GM18519 (cell line): ENCODE results near the gene PRPF8.
"Not testable (repeated sequence)": the region's sequence is repeated elsewhere in the genome, so short reads cannot be mapped to it uniquely, and the experiment has no call there.

ENCODE experiments used
- ATAC-seq: cut with Tn5 transposase; IDR thresholded peaks from one replicate; pipeline ENCODE4 v1.9.1; 2021; ENCODE audit warnings: mild to moderate bottlenecking, moderate library complexity; ENCODE audit not compliant: unreplicated experiment, low FRiP score

PRPF8 gene

DNA sequence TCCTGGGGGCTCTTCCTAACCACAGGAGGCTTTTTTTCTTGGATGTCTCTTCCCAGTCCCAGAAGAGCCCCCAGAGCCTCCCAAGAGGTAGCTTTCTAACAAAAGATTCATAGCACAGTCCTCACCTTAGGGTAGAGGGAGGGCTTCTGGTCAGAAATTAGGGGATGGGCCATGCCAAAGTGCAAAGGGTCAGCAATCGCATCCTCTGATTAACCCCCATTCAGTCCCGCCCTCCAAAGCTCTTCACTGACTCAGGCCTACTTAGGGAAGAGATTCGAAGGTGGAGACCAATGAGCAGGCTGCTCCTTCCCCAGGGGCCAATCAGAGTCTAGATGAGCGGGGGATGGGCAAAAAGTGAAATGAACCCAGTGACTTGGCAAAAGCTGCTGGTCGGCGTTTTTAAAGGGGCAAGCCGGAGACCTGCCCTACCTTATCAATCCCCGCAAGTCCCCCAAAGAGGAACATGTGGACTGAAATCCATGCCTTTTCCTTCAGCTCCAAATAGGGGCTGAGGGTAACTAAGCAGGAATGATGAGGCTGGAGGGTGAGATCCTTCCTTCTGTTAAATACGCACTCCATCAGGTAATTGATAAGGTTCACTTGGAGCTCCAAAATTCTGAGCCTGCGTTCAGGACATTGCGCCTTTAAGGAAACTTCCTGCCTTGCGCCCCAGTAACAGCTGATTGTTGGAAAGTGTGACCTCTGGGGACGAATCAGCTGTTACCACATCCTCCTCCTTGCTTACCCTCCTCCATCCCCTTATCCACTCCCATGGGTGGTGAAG is 32.4 kb upstream of the PRPF8 start:
- no peak for ATAC-seq

DNA sequence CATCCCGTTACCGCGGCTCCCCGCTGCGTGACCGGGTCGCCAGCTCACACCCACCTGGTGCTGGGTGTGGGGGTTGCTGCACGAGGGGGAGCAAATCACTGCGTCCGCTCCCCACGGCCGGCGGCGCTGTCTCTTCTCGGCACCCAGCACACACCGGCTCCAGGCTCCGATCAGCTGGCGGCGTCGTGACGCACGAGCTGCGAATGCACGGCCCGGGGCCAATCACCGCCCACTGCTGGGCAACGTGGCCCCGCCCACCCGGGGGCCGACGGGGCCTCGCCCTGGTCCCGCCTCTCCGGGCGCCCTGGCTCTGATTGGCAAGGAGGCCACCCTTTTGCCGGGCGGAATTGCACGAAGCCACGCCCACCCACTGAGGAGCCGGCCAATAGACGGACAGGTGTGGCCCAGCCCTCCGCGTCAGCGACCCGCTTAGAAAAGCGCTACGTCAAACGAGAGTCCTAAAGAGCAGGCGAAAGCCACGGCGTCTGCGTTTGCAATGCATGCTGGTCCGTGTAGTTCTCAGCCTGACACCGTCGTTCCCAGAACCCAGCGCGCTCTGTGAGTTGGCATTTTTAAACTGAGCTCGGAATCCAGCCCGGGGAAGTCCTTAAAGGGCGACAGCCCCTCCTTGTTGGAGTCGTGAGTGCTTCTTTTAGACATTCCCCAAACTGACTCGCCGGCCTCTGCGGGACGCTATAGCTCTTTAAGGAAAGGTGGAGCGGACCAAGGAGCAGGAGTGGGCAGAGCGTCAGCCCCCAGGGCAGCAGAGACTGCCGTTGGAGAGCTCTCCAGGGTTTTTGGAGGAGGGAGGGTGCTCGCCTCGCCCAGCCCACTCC is 31.6 kb upstream of the PRPF8 start:
- peak; percentile 74 for ATAC-seq

DNA sequence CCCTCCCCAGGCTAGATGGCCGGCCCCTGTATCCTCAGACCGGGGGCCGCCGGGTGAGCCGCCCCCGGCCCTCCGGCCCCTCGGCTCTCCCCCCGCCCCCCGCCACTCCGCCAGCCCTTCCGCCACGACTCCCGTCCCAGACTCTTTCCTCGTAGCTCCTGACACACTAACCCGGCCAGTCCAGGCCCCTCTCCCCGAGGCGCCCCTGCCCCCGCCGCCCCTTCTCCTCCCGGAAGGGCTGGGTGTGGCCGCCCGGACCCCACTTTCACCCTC is 31.1 kb upstream of the PRPF8 start:
- no peak for ATAC-seq

DNA sequence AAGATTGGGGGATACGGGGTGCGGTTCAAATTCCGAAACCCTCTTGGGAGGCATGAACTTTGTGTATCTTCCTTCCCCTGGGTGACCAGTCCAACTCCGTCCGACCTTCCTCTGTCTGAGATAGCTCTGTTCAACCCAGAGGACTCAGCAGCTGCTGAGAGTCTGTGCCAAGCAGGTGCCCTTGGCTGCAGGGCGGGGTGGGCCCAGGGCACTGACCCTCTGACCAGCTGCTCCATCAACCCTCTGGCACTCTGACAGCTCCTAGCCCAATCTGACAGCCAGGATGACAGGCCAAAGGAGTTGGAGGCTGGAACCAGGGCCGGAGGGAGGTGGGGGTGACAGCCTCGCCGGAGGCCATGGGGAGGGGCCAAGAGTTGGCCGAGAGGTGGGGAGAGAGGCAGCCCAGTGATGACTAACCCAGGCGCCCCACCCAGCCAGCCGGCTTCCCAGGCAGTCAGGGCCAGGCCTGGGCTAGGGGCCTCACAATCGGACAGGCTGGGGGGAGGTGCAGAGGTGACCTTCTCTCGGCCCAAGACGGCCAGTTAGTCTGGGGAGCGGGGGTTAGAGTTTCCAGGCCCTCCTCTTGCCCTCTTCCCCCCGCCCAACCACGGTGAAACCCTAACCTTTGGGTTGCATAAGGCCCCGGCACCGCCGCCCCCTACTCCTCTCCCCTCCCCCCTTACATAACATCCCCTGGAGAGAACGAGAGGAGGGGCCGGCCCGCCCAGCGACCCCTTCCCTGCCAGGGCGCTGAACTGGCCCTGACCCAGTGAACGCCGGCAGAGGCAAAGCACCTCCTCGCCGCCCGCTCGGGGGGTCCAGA is 30.5 kb upstream of the PRPF8 start:
- ATAC-seq = no peak

DNA sequence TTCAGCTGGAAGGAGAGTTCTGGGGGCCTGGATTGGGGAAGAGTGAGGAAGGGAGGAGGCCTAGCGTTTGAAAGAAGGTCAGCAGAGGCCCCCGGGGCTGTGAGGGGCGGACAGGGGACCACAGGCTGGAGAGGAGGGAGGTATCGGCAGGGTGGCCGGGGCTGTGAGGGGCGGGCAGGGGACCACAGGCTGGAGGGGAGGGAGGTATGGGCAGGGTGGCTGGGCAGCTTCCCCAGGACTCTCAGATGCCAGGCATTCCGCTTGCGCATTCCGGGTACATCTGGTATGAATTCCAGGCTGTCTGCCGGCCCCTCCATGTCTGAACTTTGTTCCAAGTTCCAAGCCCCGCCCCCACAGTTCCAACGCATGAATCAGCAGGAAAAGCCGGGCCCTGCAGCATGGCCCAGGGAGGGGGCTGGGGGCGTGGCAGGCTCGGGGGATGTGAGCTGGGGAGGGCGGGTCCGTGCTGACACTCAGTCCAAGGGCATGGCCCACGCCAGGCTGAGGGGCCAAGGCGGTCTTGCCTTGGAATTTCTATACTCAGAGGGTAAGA is 29.8 kb upstream of the PRPF8 start:
- no peak for ATAC-seq

DNA sequence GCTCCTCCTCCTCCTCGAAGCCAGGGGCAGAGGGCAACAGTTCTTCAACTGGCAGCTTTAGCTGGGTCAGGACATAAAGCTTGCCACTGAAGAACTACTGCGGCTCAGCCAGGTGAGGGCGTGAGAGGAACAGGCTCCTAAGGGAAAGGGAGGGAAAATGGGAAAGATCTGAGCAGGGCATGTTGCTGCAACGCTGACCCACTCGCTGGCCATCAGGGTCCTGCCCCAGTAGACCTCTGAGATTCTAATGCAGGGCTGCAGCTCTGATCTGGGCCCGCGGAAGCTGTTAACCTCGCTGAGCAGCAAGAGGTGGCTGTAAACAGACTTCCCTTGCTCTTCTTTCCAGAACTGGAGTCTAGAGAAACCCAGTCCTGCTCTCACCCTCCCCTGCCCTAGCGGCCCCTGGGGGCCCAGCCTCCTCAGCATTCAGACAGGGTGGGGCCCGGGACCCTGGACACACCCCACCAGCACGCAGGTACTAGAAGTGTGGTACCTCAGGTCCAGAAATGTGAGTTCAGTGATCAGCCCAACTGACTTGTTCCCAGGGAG is 29.3 kb upstream of the PRPF8 start:
- no peak for ATAC-seq

DNA sequence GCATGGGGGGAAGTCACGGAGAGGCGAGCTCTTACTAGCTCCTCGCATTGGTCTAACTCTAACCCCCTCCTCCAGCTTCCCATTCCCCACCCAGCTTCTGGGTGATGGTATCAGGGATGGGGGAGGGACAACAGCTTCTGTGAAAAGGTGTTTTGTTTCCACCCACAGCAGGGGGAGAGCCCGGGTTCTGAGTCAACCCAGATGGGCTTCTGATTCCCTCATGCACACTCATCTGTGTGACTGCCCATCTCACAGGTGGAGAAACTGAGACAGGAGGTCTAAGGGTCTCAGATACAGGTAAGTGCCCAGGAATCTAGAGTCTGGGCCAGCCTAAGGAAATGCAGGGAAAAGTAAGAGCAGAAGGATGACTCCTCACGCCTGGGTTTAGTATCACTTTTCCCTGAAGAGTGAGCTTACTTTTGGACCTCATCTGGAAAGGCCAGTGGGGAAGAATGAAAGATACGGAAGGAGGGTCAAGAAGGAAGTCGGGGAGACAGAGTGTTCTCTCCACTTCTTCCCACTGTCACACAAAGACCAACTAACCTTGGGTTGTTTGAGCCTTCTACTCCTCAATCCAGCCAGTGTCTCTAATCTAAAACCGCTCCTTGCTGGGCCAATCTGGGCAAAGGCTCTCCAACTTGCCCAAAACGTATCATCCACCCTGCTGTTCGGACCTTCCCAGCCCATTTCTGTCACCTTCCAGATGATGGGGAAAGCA is 28.7 kb upstream of the PRPF8 start:
- no peak for ATAC-seq

DNA sequence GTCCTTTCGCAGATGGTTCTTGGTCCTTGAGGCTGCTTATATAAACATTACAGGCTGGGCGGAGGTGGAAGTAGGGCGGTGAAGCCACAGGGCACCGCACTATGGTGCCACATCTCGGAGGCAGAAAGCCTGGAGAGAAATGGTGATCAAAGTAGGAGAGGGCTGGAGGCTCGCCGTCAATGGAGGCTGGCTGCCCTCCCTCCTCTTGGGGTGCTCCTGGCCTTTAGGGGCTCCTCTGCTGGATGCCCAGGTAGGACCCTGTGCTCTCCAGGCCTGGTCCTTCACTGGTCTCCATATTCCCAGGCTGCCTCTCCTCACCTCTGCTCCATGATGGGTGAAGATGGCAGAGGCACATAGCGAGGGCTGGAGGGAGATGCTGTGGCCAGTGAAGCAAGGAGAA is 27.6 kb upstream of the PRPF8 start:
- no peak for ATAC-seq

DNA sequence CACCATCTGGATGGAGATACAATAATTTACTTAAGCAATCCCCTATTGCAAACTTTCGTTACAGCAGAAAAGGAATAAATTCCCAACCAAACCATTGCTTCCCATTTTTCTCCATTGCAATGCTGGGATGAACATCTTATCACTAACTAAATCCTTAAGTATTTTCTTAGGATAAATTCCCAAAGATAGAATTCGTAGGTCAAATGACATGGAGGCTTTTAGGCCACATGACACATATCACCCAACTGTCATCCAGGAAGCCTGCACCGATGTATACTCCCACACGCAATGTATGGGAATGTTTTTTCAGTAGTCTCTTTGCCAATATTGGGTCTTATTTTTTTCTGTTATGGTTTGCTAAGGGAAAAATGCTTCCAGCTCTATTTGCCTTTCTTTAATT is 27.1 kb upstream of the PRPF8 start:
- ATAC-seq = no peak

DNA sequence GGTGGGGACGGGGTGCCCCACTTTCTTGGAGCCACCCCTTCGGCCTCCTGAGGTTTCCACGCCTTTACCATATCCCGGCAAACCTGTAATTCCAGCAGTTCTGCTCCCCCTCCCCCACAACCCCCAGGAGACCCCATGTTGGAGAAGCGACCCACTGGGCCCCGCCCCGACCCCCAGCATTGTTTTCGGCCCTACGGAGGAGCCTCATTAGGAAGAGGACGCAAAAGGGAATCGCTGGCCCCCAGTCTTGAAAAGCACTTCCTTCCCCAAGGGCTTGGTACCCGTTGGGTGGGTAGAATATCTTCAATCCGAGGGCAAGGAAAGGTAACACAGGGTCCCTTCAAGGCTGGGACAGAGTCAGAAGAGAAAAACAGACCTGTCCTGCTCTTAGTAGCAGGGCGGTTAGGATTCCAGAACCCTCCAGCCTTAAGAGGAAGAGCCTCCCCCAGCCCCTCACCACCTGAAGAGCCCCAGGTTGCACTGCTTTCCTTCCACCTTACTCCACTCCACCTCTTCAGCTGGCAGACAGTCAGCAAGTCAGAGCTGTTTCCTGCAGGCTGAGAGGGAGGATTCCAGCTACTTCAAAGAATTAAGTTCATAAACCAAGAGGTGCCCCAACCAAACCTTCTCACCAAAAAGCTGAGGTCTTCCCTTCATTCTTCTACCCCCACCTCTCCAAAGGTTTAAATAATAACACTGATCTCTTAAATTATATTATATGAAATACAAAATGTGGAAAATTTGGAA is 26.3 kb upstream of the PRPF8 start:
- ATAC-seq = no peak

DNA sequence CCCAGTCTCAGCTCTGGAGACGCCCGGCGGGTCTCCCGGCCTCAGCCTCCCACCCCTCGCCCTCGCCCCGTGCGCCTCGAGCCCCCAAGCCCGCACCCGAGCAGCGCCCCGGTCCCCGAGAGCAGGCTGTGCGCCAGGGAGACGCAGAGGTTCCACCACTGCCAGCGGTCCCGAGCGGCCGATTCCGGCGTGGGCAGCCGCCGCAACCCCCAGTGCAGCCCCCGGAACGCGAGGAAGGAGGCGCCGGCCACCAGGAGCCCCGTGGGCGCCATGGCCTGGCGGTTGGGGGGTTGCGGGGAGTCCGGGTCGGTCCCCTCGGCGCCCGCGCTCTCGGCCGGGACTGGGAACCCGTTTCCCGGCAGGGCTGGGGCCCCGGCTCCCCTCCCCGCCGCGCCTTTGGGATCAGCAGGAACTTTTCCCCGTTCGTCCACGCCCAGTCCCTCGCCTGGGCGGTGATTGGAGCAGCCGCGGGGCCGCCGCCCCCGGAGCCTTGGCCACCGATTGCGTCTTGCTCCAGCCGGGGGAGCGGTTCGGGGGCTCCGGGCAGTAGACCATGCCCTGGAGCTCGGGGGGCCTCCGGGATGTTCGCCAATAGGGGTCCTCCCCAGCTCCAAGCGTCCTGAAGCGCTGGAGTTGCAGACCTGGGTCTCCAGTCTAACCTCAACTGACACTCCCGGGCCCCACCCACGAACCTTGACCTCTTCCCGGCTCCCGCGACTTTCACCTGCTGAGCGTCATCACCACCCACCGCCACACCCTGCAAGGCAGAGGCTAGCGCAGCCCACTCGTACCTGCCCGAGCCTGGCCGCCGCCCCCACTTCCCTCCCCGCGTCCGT is 25.5 kb upstream of the PRPF8 start, which contains the start of gene TLCD2:
Gene TLCD2, minus strand, starts transcription at position 407 of the 836 bp plus-strand sequence. Its CDS starts 135 bp downstream, at position 272.
- no peak for ATAC-seq

DNA sequence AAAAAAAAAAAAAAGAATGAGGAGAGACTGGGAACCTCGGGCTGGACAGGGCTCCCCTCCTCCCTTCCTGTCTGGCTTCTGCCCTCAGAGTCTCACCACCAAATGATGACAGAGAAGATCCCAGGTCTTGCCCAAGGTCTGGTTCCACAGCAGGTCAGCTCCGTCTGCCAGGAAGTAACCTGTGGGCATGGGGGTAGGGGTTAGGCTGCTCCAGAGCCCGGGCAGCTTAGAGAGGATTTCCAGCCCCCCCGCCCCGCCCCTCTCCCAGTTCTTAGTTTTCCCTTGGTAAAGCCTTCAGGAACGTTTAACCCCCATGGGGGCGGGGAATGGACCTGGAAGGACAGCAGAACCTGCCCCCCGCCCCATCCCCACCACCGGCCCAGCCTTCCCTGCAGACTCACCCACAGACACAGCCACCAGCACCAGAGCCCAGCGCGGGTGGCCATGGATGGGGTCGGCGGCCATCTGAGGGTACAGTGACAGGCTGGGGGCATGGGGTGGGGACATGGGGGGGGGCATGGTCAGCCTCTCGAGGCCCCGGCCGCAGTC is 24.8 kb upstream of the PRPF8 start:
- ATAC-seq = no peak

DNA sequence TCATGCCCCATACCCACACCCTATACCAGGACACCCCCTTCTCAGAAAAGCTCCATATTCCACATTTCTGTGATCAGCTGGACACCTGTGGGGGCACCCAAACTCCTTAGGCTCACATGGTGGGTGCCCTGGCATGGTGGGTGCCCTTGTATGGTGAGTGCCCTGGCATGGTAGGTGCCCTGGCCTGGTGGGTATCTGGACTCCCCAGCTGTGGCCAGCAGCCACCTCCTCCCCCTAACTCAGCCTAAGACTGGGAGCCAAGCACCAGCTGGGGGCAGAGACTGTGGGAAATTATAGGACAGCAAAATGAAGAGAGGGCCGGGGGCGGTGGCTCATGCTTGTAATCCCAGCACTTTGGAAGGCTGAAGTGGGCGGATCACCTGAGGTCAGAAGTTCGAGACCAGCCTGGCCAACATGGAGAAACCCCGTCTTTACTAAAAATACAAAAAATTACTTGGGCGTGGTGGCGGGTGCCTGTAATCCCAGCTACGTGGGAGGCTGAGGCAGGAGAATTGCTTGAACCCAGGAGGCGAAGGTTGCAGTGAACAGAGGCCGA is 24.2 kb upstream of the PRPF8 start:
- not testable (repeated sequence) for ATAC-seq

DNA sequence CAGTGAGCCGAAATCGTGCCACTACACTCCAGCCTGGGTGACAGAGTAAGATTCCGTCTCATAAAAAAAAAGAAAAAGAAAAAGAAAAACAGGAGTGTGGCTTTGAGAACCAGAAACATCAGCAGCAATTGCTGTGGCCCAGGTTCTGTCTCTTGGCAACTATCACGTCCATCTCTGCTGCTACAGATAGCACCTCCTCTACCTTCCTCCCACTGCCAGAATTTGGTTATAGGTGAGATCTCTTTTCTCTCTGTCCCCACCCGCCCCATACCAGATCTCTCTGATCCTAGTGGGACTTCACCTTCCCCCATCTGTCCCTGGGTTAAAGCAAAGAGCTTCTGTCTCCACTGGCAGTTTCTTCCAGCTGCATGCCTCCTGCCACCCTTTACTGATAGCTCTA is 22.4 kb upstream of the PRPF8 start:
- no peak for ATAC-seq

DNA sequence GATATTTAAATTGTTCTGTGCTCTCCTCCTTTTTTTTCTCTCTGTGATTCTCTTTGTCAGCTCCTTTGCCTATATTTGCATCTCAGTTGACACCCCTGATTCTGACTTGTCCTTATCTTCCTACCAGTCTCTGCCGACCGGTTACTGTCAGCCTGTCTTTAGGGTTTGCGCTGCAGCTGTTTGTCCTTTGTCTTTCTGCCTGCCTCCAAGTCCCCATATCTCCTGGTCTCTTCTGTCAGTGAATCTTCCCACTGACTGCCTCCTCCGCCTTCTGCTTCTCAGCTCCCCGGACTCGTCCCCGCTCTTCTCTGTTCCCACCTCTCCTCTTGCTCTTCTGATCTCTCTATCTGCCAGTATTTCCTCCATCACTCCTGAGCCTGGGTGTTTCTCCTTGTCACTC is 20.3 kb upstream of the PRPF8 start:
- ATAC-seq = no peak

DNA sequence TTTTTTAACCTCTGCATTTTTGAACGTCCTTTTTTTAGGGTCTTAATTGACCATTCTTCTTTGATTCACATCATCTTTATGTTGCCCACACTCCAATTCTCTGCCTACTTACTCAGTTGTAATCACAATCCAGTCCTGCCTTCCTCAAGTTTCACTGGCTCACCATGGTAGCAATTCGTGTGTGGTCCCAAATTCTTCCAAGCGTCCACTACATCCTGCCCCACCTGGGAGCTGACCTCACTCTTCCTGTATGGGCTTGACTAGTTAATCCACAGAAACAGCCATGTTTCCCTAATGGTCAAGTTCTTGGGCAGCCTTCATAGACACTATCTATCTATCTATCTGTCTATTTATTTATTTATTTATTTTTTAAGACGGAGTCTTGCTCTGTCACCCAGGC is 18.4 kb upstream of the PRPF8 start:
- no peak for ATAC-seq

DNA sequence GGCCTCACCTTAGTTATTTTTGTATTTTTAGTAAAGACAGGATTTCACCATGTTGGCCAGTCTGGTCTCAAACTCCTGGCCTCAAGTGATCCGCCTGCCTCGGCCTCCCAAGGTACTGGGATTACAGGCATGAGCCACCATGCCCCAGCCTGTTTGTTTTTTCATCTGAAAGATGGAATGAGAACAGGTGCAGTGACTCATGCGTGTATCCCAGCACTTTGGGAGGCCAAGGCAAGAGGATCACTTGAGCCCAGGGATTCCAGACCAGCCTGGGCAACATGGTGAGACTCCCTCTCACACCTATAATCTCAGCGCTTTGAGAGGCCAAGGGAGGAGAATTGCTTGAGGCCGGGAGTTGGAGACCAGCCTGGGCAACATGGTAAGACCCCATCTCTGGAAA is 15.2 kb upstream of the PRPF8 start:
- ATAC-seq = not testable (repeated sequence)

DNA sequence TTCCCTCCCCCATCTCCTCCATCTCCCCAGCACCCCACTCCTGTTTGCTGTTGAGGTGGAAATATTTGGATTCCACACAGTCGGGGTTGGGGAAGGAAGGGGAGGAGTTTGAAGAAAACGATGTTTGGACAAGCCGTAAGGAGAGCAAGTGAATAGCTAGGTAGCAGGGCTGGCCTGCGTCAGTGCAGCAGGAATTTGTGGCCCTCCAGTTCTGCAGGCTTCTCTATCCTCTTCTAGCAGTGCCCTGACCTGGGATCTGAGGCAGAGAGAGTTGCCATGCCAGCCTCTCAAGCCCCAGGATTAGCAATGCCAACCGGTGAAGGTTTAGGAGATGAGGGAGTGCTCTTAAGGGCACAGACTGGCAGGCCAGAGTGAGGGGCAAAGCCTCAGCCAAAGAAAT is 13.0 kb upstream of the PRPF8 start:
- no peak for ATAC-seq
